Epithelial cell of proximal tubule (primary cell): Measurements from ENCODE around the gene GHITM. TPM values are rescaled to one million over a fixed set of nuclear protein-coding genes. Genes with fewer than 3 reads are reported as not detected.
A peak's percentile ranks its signal among the peaks of the same experiment; 100 is the strongest.
"Not testable (repeated sequence)": the region's sequence is repeated elsewhere in the genome, so short reads cannot be mapped to it uniquely, and the experiment has no call there.

Experiments
- DNase-seq: peaks from one replicate; pipeline ENCODE4 v3.0.0-alpha.2; 2011; ENCODE audit warnings: low read depth
- H3K4me3 ChIP-seq: 2 replicates; pipeline ENCODE4 v1.5.1; 2011; ENCODE audit warnings: low read depth, mild to moderate bottlenecking, low read length
- total RNA-seq: library from RNA; depleted of rRNA; stranded (reverse); fragments of >200 nt; gene quantifications from 2 replicates; pipeline ENCODE4 v1.2.3, GENCODE V29; 2015
- TF ChIP-seq, protein P1 (sequence below): conservative IDR thresholded peaks from 2 replicates; pipeline ENCODE4 v1.5.1; 2012; ENCODE audit warnings: low read depth, mild to moderate bottlenecking, low read length

GHITM gene
- total RNA-seq, 1 donor from 2014 or later, result 174 TPM

DNA sequence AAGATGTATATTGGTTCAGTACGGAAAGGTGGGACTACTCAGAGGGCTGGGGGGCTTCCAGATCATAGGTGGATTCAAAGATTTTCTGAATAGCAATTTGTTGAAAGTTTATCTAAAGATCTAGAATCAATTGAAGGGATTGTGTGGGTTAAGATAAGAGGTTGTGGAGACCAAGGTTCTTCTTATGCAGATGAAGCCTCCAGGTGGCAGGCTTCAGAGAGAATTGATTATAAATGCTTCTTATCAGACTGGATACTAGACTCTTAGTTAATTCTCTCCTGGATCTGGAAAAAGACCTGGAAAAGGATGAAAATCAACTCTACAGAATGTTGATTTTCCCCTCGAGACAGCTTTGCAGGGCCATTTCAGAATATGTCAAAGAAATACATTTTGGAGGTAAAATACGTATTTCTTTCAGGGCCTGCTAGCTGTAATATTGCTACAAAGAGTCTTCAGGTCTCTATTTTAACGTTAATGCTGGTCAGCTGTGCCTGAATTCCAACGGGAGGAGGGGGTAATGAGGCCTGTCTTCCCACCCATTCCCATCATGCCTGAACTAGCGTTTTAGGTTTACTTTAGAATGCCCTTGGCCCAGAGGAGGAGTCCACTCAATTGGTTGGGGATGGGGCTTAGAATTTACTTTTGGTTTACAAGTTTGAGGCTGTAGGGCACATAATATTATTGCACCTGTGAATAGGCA is 21.5 kb downstream of the GHITM start:
- H3K4me3 ChIP-seq, result no peak overlapping the region
- TF ChIP-seq, protein P1, sequence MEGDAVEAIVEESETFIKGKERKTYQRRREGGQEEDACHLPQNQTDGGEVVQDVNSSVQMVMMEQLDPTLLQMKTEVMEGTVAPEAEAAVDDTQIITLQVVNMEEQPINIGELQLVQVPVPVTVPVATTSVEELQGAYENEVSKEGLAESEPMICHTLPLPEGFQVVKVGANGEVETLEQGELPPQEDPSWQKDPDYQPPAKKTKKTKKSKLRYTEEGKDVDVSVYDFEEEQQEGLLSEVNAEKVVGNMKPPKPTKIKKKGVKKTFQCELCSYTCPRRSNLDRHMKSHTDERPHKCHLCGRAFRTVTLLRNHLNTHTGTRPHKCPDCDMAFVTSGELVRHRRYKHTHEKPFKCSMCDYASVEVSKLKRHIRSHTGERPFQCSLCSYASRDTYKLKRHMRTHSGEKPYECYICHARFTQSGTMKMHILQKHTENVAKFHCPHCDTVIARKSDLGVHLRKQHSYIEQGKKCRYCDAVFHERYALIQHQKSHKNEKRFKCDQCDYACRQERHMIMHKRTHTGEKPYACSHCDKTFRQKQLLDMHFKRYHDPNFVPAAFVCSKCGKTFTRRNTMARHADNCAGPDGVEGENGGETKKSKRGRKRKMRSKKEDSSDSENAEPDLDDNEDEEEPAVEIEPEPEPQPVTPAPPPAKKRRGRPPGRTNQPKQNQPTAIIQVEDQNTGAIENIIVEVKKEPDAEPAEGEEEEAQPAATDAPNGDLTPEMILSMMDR, result peak; percentile 47
- no peak for DNase-seq

DNA sequence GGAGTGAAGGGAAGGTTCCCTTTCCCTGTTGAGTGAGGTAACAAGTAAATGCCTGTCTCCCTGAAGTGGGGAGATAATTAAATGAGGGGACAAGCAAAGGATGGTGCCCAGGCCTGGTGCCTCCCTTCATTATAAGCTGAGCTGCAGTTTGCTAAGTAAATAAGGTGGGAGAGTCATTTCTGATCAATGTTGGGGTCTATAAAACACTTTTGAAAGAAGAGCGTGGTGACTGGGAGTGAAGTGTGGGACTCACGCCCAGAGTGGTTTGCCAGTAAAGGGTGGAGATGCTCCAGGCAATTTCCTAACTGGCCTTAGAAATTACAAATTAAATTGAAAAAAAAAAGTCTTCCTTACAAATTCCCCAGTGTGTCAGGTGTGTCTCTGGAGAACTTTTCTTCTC is 24.7 kb downstream of the GHITM start:
- no peak overlapping the region for H3K4me3 ChIP-seq
- no peak for DNase-seq
- TF ChIP-seq, protein P1, result no peak

DNA sequence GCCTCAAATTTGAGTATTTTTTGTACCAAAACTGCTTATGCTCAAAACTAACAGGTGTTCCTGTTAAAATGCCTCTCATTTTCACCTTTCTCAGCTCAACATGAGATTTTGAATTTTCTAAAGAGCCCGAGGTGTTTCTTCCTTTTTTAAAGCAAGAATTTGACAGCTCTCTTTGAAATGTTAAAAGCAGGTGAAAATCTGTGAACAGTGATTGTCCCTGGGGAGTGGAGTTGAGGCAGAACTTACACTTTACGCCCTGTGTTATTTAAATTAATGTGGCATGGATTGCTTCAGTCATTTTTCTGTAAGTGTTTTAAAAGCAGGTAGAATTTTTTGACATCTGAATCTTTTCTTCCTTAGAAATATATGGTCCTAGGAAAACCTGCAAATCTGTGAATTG is 25.1 kb downstream of the GHITM start:
- H3K4me3 ChIP-seq, result no peak overlapping the region
- TF ChIP-seq, protein P1, result no peak
- DNase-seq, result no peak

DNA sequence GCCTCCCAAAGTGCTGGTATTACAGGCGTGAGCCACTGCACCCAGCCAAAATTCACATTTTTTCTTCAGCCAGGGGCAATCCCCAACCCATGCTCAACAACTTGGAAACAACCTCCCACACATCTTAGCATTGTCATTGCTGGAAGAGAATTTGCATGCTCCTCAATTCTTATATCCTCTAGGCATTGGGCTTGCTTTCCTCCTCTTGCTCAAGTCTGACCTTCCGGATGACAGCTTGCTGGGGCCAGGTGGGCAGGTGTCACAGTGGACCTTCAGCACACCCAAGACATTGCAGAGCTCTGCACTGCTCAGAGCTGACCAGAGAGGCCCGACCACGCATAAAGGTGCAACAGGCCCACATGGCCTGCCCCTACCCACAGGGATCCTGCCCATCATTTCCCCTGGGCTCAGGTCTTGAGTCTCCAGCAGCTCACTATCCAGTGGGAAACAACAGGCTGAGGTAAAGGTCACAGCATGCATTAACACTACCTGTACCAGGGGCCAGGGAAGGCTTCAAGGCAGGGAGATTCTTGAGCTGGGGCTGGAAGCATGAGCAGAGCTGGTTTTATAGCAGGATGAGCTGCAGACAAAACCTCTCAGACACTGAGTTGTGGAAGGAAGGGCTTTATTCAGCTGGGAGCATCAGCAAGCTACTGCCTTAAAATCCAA is 27.4 kb downstream of the GHITM start:
- TF ChIP-seq, protein P1, result no peak
- no peak overlapping the region for H3K4me3 ChIP-seq
- DNase-seq, result no peak

DNA sequence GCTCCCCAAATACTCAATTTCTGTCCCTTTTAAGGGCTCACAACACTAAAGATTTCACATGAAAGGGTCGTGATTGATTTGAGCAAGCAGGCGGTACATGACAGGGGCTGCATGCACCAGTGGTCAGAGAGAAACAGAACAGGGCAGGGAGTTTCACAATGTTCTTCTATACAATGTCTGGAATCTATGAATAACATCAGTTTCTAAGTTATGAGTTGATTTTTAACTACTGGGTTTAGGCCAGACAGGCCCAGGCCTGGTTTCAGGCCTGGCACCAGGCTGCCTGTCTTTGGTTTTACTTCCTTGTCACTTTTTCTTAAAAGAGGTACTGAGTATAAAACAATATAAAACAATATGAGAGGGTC is 28.0 kb downstream of the GHITM start:
- H3K4me3 ChIP-seq, DNase-seq: not testable (repeated sequence)

DNA sequence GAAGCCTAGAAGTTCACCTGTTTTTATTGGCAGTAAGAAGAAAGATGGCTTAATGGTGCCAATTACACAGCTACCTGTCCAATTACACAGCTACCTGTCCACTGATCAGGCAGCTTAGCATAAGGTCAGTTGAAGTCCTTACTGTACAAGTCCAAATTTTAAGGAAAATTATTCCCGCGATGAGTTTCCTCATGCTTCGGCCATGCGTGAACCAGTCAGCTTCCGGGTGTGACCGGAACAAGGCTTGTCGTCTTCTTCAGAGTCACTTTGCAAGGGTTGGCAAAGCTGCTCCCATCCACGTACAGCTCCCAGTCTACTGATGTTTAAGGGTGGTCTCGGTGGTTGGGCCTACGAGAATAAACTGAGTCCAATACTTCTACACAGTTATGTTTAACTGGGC is 29.1 kb downstream of the GHITM start:
- peak overlapping the region; percentile 41 for H3K4me3 ChIP-seq
- not testable (repeated sequence) for DNase-seq

DNA sequence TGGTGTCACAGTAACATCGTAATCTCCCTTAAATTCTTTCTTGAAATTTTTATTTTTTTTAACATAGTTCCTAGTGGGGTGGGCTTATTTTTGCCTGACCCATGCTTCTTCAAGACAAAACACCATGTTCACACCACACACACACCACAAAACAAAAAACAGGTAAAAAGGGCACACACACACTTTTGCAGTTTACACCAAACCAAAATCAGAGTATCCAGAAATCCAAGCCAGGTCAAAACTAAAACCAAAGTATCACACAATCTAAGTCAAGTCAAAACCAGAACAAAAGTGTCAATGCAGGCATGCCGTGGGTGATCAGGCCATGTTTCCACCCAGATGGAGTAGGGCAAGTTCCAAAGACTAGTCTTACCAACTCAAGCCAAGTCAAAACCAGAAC is 31.9 kb downstream of the GHITM start:
- not testable (repeated sequence) for DNase-seq
- H3K4me3 ChIP-seq, result peak overlapping the region; percentile 69

DNA sequence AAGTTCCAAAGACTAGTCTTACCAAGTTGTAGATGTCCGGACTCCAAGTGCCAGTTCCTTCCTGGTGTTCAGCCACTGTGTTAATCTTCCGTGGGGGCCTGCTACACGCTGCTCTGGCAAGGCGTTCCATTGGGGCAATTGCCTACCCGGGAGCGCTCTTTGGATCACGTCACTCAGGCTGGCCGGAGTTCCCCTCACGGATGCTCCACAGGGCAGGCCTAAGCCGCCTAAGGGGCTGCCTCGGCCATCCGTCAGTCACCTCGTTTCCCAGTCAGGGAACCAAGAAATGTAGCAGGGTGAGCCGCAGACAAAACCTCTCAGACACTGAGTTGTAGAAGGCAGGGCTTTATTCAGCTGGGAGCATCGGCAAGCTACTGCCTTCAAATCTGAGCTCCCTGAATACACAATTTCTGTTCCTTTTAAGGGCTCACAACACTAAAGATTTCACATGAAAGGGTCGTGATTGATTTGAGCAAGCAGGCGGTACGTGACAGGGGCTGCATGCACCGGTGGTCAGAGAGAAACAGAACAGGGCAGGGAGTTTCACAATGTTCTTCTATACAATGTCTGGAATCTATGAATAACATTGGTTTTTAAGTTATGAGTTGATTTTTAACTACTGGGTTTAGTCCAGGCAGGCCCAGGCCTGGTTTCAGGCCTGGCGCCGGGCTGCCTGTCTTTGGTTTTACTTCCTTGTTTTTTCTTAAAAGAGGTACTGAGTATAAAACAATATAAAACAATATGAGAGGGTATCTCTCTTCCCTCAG is 32.6 kb downstream of the GHITM start:
- peak overlapping the region; percentile 69 for H3K4me3 ChIP-seq
- DNase-seq, result peak; percentile 56
